ENCODE data around the gene ZBED2. TPM values are rescaled to one million over a fixed set of nuclear protein-coding genes. Genes with fewer than 3 reads are reported as not detected.

ZBED2 gene
- polyA plus RNA-seq, 1 donor (not counting 4 experiments of a cell fraction or from before 2014, with no cell fraction given), result 120 TPM

DNA sequence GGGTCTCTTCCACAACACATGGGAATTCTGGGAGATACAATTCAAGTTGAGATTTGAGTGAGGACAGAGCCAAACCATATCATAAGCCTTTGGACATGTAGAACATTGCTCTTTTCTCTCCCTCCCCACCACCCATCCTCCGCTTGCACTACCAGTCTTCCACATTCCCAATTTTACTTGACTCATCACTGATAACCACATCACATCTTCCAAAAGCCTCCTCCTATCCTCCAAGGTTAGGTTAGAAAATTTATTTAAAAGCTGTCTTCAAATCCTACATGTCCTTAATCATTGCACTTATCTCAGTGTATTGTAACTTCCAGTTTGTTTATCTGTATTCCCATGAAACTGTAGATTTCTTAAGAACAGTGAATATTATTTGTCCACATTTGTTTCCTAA lies 10.4 kb downstream of the ZBED2 start:
- Histone ChIP-seq H3K9ac (ENCODE audit: control insufficient read depth, extremely low read depth, insufficient read depth, low read length) (peak overlapping the region; percentile 66), H3K36me3 (ENCODE audit: control insufficient read depth in 2 of 2, extremely low read depth in 1 of 2, insufficient read depth in 2 of 2, low read length in 2 of 2) (no peaks in the 10 kb centered on the region), H3K27ac (ENCODE audit: control insufficient read depth, insufficient read depth, low read length) (peak overlapping the region; percentile 97), H3K79me2 (ENCODE audit: control insufficient read depth, insufficient read depth, low read length) (no peaks in the 10 kb centered on the region), H2AFZ (ENCODE audit: control insufficient read depth, low read length) (no peak overlapping the region), H4K20me1 (ENCODE audit: control insufficient read depth, extremely low read depth, insufficient read depth, low read length) (no peaks in the 10 kb centered on the region), H3K4me3 (ENCODE audit: control insufficient read depth in 2 of 3, extremely low read depth in 1 of 3, insufficient read depth in 2 of 3, low read depth in 1 of 3, low read length in 3 of 3) (no peak overlapping the region), H3K4me1 (ENCODE audit: control insufficient read depth, extremely low read depth, insufficient read depth, low read length) (peaks cover 53% of the 10 kb centered on the region), H3K9me3 (ENCODE audit: control insufficient read depth, low read depth, low read length) (peaks cover 1% of the 10 kb centered on the region), H3K27me3 (ENCODE audit: control insufficient read depth, extremely low read depth, insufficient read depth, low read length) (no peaks in the 10 kb centered on the region), H3K9me1 (ENCODE audit: control insufficient read depth, extremely low read depth, insufficient read depth, low read length) (no peaks in the 10 kb centered on the region), H3K4me2 (ENCODE audit: control insufficient read depth, extremely low read depth, insufficient read depth, low read depth, low read length) (peak overlapping the region; percentile 73)
- peak; percentile 83 for FAIRE-seq
- no peak for DNase-seq (ENCODE audit: low read depth, low spot score)
- dilution Hi-C loops (cut with MboI; ENCODE audit: extremely low pct_ligation_motif_present, low sequenced_read_pairs), result loop anchor here (25.0 kb wide), 1 partner anchor 103 kb away; no protein-coding TSS in a partner anchor
- TF ChIP-seq CTCF (optimal IDR thresholded peaks at IDR 0.05 in 1 of 3, IDR thresholded peaks at IDR 0.05 in 1 of 3, conservative IDR thresholded peaks at IDR 0.05 in 1 of 3; ENCODE audit: extremely low read depth in 1 of 3, insufficient read depth in 2 of 3, low read length in 3 of 3) (no peak), EZH2 (IDR thresholded peaks at IDR 0.05; ENCODE audit: low read length) (no peak)

GRCh38 chr3:111582120-111582474 lies 13.0 kb downstream of the ZBED2 start:
- Histone ChIP-seq H3K79me2 (ENCODE audit: control insufficient read depth, insufficient read depth, low read length) (no peaks in the 10 kb centered on the region), H3K4me3 (ENCODE audit: control insufficient read depth in 2 of 3, extremely low read depth in 1 of 3, insufficient read depth in 2 of 3, low read depth in 1 of 3, low read length in 3 of 3) (peak overlapping the region in 1 of 3 experiments; percentile 9), H3K9me3 (ENCODE audit: control insufficient read depth, low read depth, low read length) (no peaks in the 10 kb centered on the region), H3K4me1 (ENCODE audit: control insufficient read depth, extremely low read depth, insufficient read depth, low read length) (peaks cover 49% of the 10 kb centered on the region), H3K9me1 (ENCODE audit: control insufficient read depth, extremely low read depth, insufficient read depth, low read length) (no peaks in the 10 kb centered on the region), H4K20me1 (ENCODE audit: control insufficient read depth, extremely low read depth, insufficient read depth, low read length) (no peaks in the 10 kb centered on the region), H3K9ac (ENCODE audit: control insufficient read depth, extremely low read depth, insufficient read depth, low read length) (no peak overlapping the region), H3K36me3 (ENCODE audit: control insufficient read depth in 2 of 2, extremely low read depth in 1 of 2, insufficient read depth in 2 of 2, low read length in 2 of 2) (no peaks in the 10 kb centered on the region), H3K4me2 (ENCODE audit: control insufficient read depth, extremely low read depth, insufficient read depth, low read depth, low read length) (peak overlapping the region; percentile 58), H2AFZ (ENCODE audit: control insufficient read depth, low read length) (no peak overlapping the region), H3K27me3 (ENCODE audit: control insufficient read depth, extremely low read depth, insufficient read depth, low read length) (no peaks in the 10 kb centered on the region), H3K27ac (ENCODE audit: control insufficient read depth, insufficient read depth, low read length) (peak overlapping the region; percentile 54)
- dilution Hi-C loops (cut with MboI; ENCODE audit: extremely low pct_ligation_motif_present, low sequenced_read_pairs), result loop anchor here (25.0 kb wide), 1 partner anchor 105 kb away; no protein-coding TSS in a partner anchor
- TF ChIP-seq EZH2 (IDR thresholded peaks at IDR 0.05; ENCODE audit: low read length) (no peak), CTCF (optimal IDR thresholded peaks at IDR 0.05 in 1 of 3, IDR thresholded peaks at IDR 0.05 in 1 of 3, conservative IDR thresholded peaks at IDR 0.05 in 1 of 3; ENCODE audit: extremely low read depth in 1 of 3, insufficient read depth in 2 of 3, low read length in 3 of 3) (no peak)
- FAIRE-seq (peak; percentile 94), DNase-seq (ENCODE audit: low read depth, low spot score) (no peak)

Measured in keratinocyte (primary cell).